ENCODE results near the gene RAPGEF4. TPM values are rescaled to one million over a fixed set of nuclear protein-coding genes. Genes with fewer than 3 reads are reported as not detected.

The RAPGEF4 gene
- total and polyA plus RNA-seq, 2 donors (not counting 1 experiment from before 2014, with no cell fraction given), result 0.22 to 0.30 TPM

- Mint-ChIP-seq H3K4me3 (no peak overlapping the region), H3K27me3 (peaks cover 14% of the 10 kb centered on the region), H3K9me3 (ENCODE audit: insufficient read depth) (no peaks in the 10 kb centered on the region), H3K4me1 (peaks cover 11% of the 10 kb centered on the region), H3K27ac (no peak overlapping the region)
- Histone ChIP-seq H3K27me3 (replicated peaks in 1 of 4; ENCODE audit: control extremely low read depth in 1 of 4, control insufficient read depth in 3 of 4, insufficient read depth in 4 of 4, low read length in 3 of 4) (peaks cover 0 to 9% (median 3%) of the 10 kb centered on the region in 4 experiments), H3K9ac (ENCODE audit: low read length) (no peak overlapping the region), H3K79me2 (ENCODE audit: control insufficient read depth, insufficient read depth, low read length) (no peaks in the 10 kb centered on the region), H4K20me1 (ENCODE audit: control insufficient read depth, insufficient read depth, low read length, poor library complexity, severe bottlenecking) (no peaks in the 10 kb centered on the region), H3K27ac (ENCODE audit: low read length in 2 of 2) (no peak overlapping the region), H3K9me3 (ENCODE audit: control extremely low read depth in 1 of 3, control insufficient read depth in 2 of 3, insufficient read depth in 1 of 3, low read length in 2 of 3) (no peaks in the 10 kb centered on the region), H3K4me2 (replicated peaks; ENCODE audit: low read depth, low read length, poor library complexity, severe bottlenecking) (no peak overlapping the region), H3K36me3 (replicated peaks in 1 of 2; ENCODE audit: control extremely low read depth in 1 of 2, control insufficient read depth in 1 of 2, extremely low read depth in 1 of 2, insufficient read depth in 2 of 2, low read length in 1 of 2) (no peaks in the 10 kb centered on the region), H3K4me1 (ENCODE audit: control insufficient read depth in 2 of 2, insufficient read depth in 2 of 2, low read length in 2 of 2) (peaks cover 10 to 12% of the 10 kb centered on the region in 2 donors), H3K4me3 (ENCODE audit: control extremely low read depth in 1 of 5, extremely low read depth in 1 of 5, insufficient read depth in 1 of 5, low read depth in 2 of 5, low read length in 4 of 5) (no peak overlapping the region), H2AFZ (ENCODE audit: insufficient read depth, low read depth, low read length, poor library complexity, severe bottlenecking) (no peak overlapping the region)
- intact Hi-C loops (cut with micrococcal nuclease), result no loop called here
- ChIA-PET CTCF (no interaction called here), POLR2A (interaction anchor here (0.7 kb wide), 1 partner anchor 229 kb away, joined by 3 read pairs; no protein-coding TSS in a partner anchor)
- no CpG with 5 or more reads among the region's 4 CpGs for WGBS (ENCODE audit: insufficient coverage)
- no peak for DNase-seq
- TF ChIP-seq CTCF (IDR thresholded peaks at IDR 0.05) (no peak), EZH2 (IDR thresholded peaks at IDR 0.05; ENCODE audit: borderline replicate concordance, insufficient read depth, low read depth, low read length, poor library complexity, severe bottlenecking) (no peak)
- no peak for ATAC-seq (ENCODE audit: low read depth)
These were observed 328.6 kb downstream of the RAPGEF4 start for GRCh38 chr2:173064151-173064805.

GRCh38 chr2:173066887-173067676 is 331.4 kb downstream of the RAPGEF4 start:
- no peak for ATAC-seq (ENCODE audit: low read depth)
- no peak for DNase-seq
- intact Hi-C loops (cut with micrococcal nuclease), result no loop called here
- no peak overlapping the region for H3K4me2 ChIP-seq (replicated peaks; ENCODE audit: low read depth, low read length, poor library complexity, severe bottlenecking)
- peaks cover 0 to 9% (median 3%) of the 10 kb centered on the region in 4 experiments for H3K27me3 ChIP-seq (replicated peaks in 1 of 4; ENCODE audit: control extremely low read depth in 1 of 4, control insufficient read depth in 3 of 4, insufficient read depth in 4 of 4, low read length in 3 of 4)
- Mint-ChIP-seq H3K9me3 (ENCODE audit: insufficient read depth) (no peaks in the 10 kb centered on the region), H3K27me3 (peaks cover 19% of the 10 kb centered on the region), H3K27ac (no peak overlapping the region), H3K4me3 (no peak overlapping the region), H3K4me1 (no peaks in the 10 kb centered on the region)
- H3K9ac ChIP-seq (ENCODE audit: low read length), result no peak overlapping the region
- ChIA-PET POLR2A (no interaction called here), CTCF (interaction anchor here (1.1 kb wide), 1 partner anchor 39 kb away, joined by 4 read pairs; no protein-coding TSS in a partner anchor)
- H3K4me3 ChIP-seq (ENCODE audit: control extremely low read depth in 1 of 5, extremely low read depth in 1 of 5, insufficient read depth in 1 of 5, low read depth in 2 of 5, low read length in 4 of 5), result no peak overlapping the region
- no peaks in the 10 kb centered on the region for H3K4me1 ChIP-seq (ENCODE audit: control insufficient read depth in 2 of 2, insufficient read depth in 2 of 2, low read length in 2 of 2)
- H2AFZ ChIP-seq (ENCODE audit: insufficient read depth, low read depth, low read length, poor library complexity, severe bottlenecking), result no peak overlapping the region
- TF ChIP-seq EZH2 (IDR thresholded peaks at IDR 0.05; ENCODE audit: borderline replicate concordance, insufficient read depth, low read depth, low read length, poor library complexity, severe bottlenecking), result no peak
- TF ChIP-seq CTCF (IDR thresholded peaks at IDR 0.05), result no peak
- H3K27ac ChIP-seq (ENCODE audit: low read length in 2 of 2), result no peak overlapping the region
- no peaks in the 10 kb centered on the region for H3K9me3 ChIP-seq (ENCODE audit: control extremely low read depth in 1 of 3, control insufficient read depth in 2 of 3, insufficient read depth in 1 of 3, low read length in 2 of 3)
- H4K20me1 ChIP-seq (ENCODE audit: control insufficient read depth, insufficient read depth, low read length, poor library complexity, severe bottlenecking), result no peaks in the 10 kb centered on the region
- no peaks in the 10 kb centered on the region for H3K36me3 ChIP-seq (replicated peaks in 1 of 2; ENCODE audit: control extremely low read depth in 1 of 2, control insufficient read depth in 1 of 2, extremely low read depth in 1 of 2, insufficient read depth in 2 of 2, low read length in 1 of 2)
- H3K79me2 ChIP-seq (ENCODE audit: control insufficient read depth, insufficient read depth, low read length), result no peaks in the 10 kb centered on the region
- WGBS (ENCODE audit: insufficient coverage), result 80% methylated on average over 1 of the region's 6 CpGs

Data from B cell (primary cell).